HG03139 (cell line): ENCODE results near the gene KIF13A.
"Not testable (repeated sequence)": the region's sequence is repeated elsewhere in the genome, so short reads cannot be mapped to it uniquely, and the experiment has no call there.

Experiments used
- ATAC-seq: cut with Tn5 transposase; IDR thresholded peaks from one replicate; pipeline ENCODE4 v1.9.1; 2021; ENCODE audit not compliant: unreplicated experiment

Gene KIF13A

DNA sequence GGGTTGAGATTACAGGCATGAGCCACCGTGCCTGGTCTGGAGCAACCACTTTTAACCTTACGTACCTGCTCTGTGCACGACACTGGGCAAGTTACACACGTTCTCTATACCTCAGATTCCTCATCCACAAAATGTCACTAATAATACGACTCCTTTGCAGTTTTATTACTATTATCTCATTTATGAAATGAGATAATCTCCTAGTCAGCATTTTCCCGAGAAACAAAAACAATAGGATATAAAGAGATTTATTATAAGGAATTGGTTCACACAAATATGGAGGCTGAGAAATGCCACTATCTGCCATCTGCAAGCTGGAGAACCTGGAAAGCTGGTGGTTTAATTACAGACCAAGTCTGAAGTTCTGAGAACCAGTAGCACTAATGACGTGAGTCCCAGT is 12.0 kb upstream of the KIF13A start:
- no peak for ATAC-seq

DNA sequence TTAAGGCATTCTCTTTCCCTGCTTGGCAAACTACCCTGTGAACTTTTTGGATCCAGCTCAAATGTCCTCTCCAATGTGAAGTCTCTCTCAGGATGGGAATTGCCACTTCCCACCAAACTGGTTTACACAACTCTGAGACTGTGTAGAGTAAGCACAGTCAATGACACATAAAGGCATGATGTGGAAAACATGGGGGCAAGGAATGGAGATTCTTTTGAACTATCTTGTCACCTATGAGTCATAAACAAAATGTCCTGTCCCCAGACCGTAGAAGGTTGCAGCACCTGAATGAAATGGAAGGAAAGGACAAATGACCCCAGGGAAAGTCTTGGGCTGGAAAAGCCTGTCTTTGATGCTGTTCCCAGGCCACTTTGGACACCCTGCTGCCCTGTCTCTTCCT is 11.0 kb upstream of the KIF13A start:
- no peak for ATAC-seq

DNA sequence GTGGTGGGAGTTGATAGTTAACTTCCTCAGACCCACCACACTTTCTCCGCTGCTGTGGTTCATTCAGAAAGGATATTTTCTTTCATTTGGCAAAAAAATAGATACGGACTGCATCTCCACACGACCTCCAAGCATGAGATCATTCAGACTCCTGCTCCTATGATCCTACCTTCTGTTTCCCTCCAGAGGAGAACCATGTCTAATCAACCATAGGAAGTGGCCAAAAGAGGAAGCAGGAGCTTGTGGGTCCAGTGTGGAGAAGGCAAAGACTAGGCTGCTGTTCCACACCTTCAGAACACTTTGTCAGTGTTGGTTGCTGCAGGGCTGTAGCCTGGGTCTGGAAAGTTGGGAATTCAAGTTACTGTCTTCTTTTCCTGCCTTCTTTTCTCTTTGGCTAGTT is 10.6 kb upstream of the KIF13A start:
- no peak for ATAC-seq

DNA sequence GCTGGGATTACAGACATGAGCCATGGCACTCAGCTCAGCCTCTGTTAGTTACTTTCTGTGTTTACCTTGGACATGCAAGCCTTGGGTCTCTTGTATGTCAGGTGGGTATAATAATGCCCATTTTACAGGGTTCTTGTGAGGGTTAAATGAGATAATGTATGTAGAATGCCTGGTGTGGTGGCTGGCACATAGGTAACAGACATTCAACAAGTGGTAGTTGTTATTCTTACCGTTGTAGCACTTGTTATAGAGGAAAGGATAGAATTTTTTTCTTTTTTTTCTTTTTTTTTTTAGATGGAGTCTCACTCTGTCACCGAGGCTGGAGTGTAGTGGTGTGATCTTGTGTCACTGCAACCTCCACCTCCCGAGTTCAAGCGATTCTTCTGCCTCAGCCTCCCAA is 8.0 kb upstream of the KIF13A start:
- no peak for ATAC-seq

DNA sequence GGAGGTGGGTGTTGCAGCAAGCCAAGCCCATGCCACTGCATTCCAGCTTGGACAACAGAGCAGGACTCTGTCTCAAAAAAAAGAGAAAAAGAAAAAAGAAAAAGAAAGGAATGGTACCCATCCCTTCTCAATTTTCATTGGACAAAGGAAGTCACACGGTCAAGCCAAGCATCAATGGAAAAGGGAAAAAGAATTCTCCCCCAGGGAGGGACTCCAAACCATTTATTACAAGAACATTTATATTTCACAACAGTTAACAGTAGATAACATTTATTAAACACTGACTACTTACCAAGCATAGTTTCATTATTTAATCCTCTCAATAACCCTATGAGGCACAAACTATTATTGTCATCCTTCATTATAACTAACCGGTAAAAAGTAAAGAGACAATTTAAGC is 6.6 kb upstream of the KIF13A start:
- no peak for ATAC-seq

DNA sequence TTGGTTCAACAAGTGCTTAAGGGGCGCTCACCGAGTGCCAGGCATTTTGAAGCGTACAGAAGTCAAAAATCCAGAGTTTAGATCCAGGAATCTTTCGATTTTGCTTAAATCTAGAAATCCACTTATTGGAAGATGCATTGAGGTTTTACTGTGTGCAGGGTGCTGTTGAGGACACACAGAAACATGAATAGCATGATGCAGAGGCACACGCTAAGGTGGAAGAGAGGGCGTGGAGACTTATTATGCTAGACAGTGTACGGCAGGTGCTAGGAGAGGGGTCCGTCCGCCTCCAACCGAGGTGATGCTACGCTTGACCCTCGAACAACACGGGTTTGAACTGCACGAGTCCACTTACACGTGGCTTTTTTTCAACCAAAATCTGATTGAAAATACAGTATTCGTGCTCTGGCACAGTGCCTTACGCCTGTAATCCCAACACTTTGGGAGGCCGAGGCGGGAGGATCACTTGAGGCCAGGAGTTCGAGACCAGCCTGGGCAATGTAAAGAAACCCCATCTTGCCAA is 1.0 kb upstream of the KIF13A start:
- peak; percentile 3 for ATAC-seq

DNA sequence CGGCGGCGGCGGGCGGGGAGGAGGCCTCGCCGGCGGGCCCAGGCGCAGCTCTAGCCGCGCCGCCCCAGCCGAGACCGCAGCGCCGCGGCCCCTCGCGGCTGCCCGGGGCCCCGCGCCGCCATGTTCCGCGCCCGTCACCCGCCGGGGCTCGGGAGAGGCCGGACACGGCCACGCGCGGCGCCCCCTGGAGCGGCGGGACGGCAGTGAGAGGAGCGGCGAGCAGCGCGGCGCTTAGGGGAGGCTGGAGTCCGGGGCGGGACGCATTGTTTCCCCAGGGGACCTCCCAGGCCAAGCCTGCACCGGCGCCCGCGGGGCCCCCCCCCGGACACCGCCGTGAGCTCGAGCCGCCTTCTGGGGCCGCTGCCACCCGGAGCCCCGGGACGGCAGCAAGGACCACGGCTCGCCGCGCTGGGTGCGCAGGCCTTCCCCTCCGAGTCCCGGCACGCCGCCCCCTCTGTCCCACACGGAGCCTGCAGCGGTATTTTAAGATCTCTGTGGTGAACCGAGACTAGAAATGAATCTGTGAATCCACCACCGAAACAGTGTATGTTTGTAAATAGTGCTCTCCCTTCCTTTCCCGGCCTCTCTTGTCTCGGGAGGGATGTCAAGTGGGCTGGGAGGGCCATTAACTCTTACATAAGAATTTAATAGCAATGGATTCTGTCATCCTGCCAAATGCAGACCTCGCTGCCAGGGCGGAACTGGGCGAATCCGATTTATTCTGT is 424 bp upstream of the KIF13A start:
- ATAC-seq: peak; percentile 70

DNA sequence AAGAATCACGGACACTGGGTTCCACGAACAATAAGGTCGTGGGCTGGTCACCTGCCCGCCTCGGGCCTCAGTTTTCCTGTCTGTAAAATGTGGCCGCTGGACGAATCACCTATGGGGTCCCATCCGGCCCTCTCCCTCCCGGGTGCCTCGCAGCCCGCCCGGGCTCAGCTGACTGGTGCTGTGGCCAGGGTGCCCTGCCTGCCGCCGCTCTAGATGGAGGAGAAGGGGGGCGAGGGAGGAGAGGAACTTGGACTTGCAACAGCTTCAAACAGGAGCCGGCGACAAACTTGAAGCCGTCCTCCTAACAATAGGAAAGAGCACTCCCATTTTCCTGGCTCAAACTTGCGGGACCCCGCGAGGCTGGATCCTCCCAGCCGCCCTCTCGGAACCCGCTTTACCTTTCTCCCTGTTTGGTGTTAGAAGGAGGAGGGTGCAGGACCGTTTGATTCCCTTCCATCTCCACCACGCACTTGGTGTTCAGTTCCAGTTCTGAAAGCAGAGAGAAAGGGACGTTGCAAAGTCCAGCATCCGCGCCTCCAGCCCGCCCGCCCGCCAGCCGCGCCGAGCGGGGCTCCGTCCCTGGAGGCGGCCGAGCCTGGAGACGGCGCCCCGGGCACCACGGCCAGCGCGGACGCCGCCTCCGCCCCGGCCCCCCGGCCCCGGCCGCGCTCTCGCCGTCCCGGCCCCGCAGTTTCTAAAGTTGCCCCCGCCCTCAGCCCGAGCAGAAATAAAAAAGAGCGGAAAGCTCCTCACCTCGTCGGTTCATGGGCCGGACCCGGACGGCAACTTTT is 584 bp downstream of the KIF13A start:
- peak; percentile 24 for ATAC-seq

DNA sequence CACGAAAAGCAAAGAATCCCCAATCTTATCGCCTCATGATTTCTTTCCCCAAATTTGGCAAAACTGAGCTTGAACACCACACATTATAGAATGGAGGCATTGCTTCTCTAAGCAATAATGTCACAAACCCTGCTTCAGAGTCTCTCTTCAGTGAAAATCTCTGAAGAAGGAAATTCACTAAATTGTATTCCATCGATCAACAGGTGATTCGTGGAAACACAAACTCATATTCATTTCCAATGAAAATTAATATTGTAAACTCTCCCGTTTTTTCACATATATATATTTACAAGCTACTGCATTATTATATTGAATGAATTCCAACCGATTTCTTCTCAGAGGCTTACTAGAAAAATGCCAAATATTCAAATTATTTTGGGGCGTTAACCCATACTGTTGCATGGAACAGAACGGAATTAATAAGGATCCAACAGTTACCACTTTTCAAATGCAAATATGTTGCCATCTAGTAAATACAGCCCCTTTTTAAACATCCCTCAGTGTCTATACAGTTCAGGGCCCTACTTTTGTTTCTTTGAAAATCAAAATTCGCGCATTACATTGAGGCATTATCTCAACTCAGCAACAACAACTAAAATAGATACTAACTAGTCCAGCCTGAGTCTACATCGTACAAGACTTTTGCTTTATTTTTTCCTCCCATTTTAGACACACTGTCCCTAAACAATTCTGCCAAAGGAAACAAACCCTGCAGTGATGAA is 1.3 kb downstream of the KIF13A start:
- ATAC-seq: no peak

DNA sequence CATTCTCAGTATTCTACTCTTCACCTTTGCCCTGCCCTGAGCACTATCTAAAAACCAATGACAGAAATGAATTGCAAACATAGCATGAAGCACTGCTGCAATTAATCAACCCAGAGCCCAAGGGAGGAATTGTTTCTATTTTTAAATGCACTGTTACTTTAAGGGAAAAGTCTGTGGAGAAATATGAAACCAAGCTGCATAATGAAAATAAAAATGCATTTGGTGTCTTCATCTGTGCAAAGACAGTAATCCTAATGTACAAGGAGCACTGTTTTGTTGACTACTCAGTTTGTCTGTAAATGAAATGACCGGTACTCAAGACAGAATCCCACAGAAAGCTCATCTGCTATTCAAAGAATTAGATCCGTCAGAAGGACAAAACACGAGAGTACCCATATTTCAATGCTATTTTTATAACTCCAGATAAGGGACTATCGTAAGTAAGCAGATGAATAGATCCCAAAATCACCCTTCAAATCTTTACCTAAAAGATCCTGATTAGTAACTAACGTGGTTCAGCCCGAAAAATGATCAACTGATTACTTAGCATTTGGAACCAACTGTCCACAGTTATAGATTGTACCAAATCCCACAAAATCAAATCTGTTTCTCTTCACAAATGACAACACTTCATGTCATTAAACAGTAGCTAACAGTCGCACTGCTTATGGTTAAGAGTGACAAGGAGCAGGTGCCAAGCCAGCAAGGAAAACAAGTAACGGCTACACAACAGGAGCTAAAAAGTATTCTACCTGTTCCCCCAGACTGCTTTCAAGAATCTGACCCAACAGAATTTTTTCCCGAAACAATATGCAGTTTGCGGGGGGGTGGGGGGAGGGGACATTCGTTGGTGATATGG is 2.4 kb downstream of the KIF13A start:
- ATAC-seq: no peak

DNA sequence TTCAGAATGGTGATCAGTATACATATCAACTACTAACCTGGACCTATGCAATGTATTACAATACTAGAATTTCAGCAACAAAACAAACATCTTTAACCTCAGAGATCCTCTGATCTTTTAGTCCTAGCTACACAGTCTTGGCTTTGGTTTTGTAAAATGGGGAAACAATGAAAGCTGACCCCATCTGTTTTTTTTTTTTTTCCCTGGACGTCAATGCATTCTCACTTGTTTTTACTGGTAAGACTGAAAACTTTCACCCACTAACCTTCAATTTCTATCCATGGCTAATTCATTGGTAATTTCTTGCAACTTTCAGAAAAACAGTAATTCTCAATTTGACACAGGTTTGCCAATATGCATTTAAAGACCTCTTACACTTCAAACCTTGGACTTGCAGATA is 3.0 kb downstream of the KIF13A start:
- no peak for ATAC-seq

DNA sequence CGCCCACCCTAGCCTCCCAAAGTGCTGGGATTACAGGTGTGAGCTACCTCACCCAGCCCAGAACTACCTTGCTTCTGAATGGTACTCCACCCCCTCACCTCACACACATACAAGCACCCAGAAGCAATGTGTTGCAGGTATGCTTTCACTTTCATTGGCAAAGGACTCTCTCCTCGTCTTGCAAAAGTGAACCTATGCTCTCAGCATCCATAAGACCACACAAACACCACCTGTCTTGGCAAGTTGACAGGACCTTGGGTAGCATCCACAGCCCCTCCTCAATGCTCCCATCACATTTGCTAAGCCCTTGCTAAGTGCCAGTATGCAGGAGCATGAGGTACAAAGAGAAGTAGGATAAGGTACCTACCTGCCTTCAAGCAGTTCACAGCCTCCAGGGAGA is 3.7 kb downstream of the KIF13A start:
- ATAC-seq: no peak

DNA sequence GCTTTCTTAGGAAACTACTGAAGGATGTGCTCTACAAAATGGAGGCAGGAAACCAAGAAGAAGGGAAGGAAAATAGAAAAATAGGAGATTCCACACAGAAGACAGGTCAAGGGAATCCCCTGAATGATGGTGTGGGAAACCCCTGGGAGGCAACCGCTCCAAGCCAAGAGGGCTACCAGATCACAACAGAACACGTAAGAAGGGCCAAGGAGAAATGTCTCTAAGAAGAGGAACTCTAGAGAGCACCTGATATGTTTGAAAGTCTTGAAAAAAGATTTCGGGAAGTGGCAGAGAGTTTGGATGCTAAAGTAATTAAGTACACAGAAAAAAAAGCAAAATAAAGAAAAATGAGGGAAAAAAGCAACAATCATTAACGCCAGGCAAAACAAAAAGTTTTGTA is 7.1 kb downstream of the KIF13A start:
- no peak for ATAC-seq

DNA sequence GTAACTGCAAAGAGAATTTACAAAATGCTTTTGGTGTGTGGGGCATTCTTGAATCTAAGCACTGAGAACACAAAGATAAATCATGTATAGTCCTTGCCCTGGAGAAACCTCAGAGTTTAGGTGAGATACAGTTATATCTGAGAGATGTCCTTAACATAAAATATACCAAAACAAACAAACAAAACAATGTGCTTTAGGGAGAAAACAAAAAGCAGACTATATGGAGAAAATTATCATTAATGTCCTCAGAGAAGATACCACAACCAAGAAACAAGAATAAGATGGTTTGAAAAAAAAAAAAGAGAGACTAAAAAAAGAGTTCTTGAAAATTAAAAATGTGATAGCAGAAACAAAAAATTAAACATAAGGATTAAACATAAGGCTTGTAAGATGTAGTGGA is 8.0 kb downstream of the KIF13A start:
- no peak for ATAC-seq

DNA sequence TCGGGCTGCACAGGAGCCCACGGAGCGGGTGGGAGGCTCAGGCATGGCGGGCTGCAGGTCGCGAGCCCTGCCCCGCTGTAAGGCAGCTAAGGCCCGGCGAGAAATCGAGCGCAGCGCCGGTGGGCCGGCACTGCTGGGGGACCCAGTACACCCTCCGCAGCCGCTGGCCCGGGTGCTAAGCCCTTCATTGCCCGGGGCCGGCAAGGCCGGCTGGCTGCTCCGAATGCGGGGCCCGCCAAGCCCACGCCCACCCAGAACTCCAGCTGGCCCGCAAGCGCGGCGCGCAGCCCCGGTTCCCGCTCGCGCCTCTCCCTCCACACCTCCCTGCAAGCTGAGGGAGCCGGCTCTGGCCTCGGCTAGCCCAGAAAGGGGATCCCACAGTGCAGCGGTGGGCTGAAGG is 11.2 kb downstream of the KIF13A start:
- not testable (repeated sequence) for ATAC-seq

DNA sequence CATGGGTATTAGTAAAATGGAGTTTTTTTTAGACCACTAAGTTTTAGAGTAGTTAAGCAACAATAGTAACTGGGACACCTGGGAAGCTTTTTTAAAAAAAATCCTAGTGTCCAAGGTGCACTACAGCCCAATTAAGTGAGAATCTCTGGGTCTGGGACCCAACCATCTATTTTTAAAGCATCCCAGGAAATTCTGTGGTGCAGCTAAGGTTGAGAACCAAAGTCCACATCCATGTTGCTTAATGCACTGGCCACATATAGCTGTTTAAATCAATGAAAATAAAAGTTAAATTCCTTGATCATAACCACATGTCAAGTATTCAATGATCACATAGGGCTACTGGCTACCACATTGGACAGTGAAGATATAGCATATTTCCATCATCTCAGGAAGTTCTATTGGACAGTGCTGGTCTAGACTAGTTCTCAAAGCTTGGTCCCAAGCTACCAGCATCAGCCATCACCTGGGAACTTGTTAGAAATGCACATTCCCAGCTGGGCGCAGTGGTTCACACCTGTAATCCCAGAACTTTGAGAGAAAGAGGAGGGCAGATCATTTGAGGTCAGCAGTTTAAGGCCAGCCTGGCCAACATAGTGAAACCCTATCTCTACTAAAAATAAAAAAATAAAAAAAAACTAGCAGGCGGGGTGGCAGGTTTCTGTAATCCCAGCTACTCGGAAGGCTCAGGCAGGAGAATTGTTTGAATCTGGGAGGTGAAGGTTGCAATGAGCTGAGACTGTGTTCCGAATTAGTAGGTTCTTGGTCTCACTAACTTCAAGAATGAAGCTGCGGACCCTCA is 12.7 kb downstream of the KIF13A start:
- no peak for ATAC-seq

DNA sequence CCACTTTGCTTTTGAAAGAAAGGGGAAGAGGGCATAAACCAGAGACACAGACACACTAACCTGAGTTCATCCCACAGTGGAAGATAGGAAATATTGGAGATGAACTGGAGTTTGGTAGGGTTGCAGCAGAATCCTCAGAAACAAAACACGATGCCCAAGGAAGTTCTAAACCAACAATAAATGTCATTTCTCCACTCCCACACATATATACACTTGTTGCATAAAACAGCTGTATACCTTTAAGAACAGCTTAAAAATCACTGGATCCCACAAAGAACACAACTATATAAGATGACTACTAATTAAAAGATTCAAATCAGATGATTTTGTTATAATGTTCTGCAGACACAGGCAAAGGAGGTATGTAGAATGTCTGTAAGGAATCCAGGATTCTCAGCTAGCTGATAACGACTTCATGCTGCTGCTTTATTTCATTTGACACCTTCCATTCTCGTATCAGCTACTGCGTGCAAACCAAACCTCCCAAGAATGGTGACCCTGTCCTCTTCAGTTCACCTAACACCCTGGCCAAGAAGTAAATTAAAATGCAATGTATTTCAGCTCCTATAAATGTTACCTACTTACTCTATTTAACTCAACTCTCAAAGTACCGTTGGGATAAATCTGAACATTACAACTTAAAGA is 14.3 kb downstream of the KIF13A start:
- no peak for ATAC-seq

DNA sequence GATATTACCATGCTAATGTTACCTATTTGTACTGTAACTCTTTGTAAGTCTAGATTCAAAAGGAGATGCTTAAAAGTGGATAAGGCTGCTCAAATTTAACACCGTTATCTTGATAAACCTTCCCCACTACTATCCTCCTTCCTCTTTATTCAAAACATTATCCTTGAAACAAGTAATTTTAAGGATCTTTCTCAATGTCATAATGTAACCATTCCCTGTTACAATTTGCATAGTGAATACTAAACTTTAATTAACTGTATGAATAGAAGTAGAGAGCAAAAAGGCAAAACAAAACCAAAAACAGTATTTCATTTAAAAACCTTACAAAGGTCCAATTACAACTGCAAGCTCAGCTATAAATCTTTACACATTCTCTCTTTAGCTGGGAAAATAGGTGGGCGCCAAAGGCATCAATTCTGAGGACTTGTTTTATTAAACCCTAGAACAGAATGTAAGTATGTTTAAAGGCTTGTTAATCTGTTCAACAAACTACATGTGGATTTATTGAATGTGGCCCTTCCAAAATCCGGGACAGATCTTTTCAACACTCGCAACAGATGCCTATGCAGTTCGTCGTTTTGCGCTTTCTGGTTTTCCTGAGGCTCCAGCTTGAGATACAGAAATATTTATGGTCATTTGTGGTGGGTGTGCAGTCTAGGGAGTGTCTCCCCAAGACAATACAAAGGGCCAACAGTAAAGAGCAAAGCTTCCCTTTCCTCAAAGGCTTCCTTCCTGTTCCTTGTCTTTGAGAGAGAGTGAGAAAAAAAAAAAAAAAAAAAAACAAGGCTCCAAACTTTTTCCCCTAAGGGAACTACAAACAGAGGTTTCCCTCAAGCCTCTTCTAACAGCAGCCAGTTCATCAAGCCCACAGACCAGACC is 15.1 kb downstream of the KIF13A start:
- ATAC-seq: no peak
